GM12865 (cell line): Measurements from ENCODE around the gene KCTD21.
"Not testable (repeated sequence)": the region's sequence is repeated elsewhere in the genome, so short reads cannot be mapped to it uniquely, and the experiment has no call there.

Experiments
- DNase-seq: peaks from one replicate; pipeline ENCODE4 v3.0.0; 2010; ENCODE audit warnings: low read depth
- H3K4me3 ChIP-seq: 2 replicates; pipeline ENCODE4 v1.5.1; 2011; ENCODE audit warnings: mild to moderate bottlenecking, low read depth, low read length, control low read depth
- CTCF ChIP-seq: IDR thresholded peaks from 2 replicates; pipeline ENCODE4 v1.5.1; 2011; ENCODE audit warnings: low read length, control low read depth, low read depth, inconsistent platforms; ENCODE audit not compliant: insufficient read depth; ENCODE audit errors: missing control alignments

Gene KCTD21

GRCh38 chr11:78188286-78189173 lies at the start of gene KCTD21, which contains the start of gene USP35:
Gene KCTD21, minus strand, starts transcription at chr11:78188626. Its CDS starts 14,072 bp downstream, at chr11:78174554.
Gene USP35, plus strand, starts transcription at chr11:78188919. Its CDS starts 7,327 bp downstream, at chr11:78196246.
- peak within 1 kb of the TSS; percentile 96 for H3K4me3 ChIP-seq
- no peak for TF ChIP-seq CTCF
- peak; percentile 97 for DNase-seq

GRCh38 chr11:78237293-78238046 lies 49.0 kb upstream of the KCTD21 start:
- H3K4me3 ChIP-seq, result no peak overlapping the region
- DNase-seq, result no peak
- no peak for TF ChIP-seq CTCF

- no peak for TF ChIP-seq CTCF
- DNase-seq, result no peak
- no peak overlapping the region for H3K4me3 ChIP-seq
Observed at GRCh38 chr11:78234006-78234405, 45.6 kb upstream of the KCTD21 start.

GRCh38 chr11:78233046-78233445 lies 44.6 kb upstream of the KCTD21 start:
- DNase-seq, H3K4me3 ChIP-seq: not testable (repeated sequence)

GRCh38 chr11:78231962-78232501 lies 43.6 kb upstream of the KCTD21 start:
- DNase-seq, result no peak
- no peak overlapping the region for H3K4me3 ChIP-seq
- TF ChIP-seq CTCF, result no peak

GRCh38 chr11:78230161-78230877 lies 41.9 kb upstream of the KCTD21 start:
- no peak for DNase-seq
- TF ChIP-seq CTCF, result no peak
- H3K4me3 ChIP-seq, result no peak overlapping the region
